Keratinocyte (primary cell): ENCODE data around the gene PLD2. TPM values are rescaled to one million over a fixed set of nuclear protein-coding genes. Genes with fewer than 3 reads are reported as not detected.

Source experiments
- DNase-seq: peaks from one replicate; pipeline ENCODE4 v3.0.0-alpha.2; 2011; ENCODE audit warnings: low read depth, missing footprints, low spot score
- FAIRE-seq: peaks from 2 replicates; lab custom pipeline; 2011; peaks lifted over from hg19 to GRCh38; lab: Jason Lieb, UNC
- H2AFZ ChIP-seq: 2 replicates; pipeline ENCODE4 v1.6.0; 2012; ENCODE audit warnings: low read length, control low read depth, inconsistent platforms; ENCODE audit not compliant: control insufficient read depth
- H3K27ac ChIP-seq: 2 replicates; pipeline ENCODE4 v1.5.1; 2011; ENCODE audit warnings: low read length; ENCODE audit not compliant: control insufficient read depth, insufficient read depth
- H3K27me3 ChIP-seq: 3 replicates; pipeline ENCODE4 v1.6.0; 2011; ENCODE audit warnings: low read length; ENCODE audit not compliant: control insufficient read depth, insufficient read depth; ENCODE audit errors: extremely low read depth
- H3K36me3 ChIP-seq, 2 experiments: 2 replicates in 1 of 2; 3 replicates in 1 of 2; pipeline ENCODE4 v1.5.1; 2011; ENCODE audit warnings: low read length in 2 of 2, mild to moderate bottlenecking in 1 of 2; ENCODE audit not compliant: control insufficient read depth in 2 of 2, insufficient read depth in 2 of 2; ENCODE audit errors: extremely low read depth in 1 of 2
- H3K4me1 ChIP-seq: 3 replicates; pipeline ENCODE4 v1.5.1; 2011; ENCODE audit warnings: low read length; ENCODE audit not compliant: control insufficient read depth, insufficient read depth; ENCODE audit errors: extremely low read depth
- H3K4me2 ChIP-seq: 3 replicates; pipeline ENCODE4 v1.6.0; 2011; ENCODE audit warnings: low read depth, low read length; ENCODE audit not compliant: control insufficient read depth, insufficient read depth; ENCODE audit errors: extremely low read depth
- H3K4me3 ChIP-seq, 3 experiments: fragments of 200-600 bp in 1 of 3; sonication (generic) in 1 of 3; 2 replicates in 2 of 3; 3 replicates in 1 of 3; pipeline ENCODE4 v1.5.1; 2011 to 2016; ENCODE audit warnings: low read length in 3 of 3, mild to moderate bottlenecking in 3 of 3, control low read depth in 2 of 3, inconsistent platforms in 1 of 3, low read depth in 1 of 3, mixed read lengths in 1 of 3, mixed run types in 1 of 3, moderate library complexity in 1 of 3; ENCODE audit not compliant: control insufficient read depth in 2 of 3, insufficient read depth in 2 of 3; ENCODE audit errors: extremely low read depth in 1 of 3
- H3K79me2 ChIP-seq: 2 replicates; pipeline ENCODE4 v1.6.0; 2012; ENCODE audit warnings: low read length; ENCODE audit not compliant: control insufficient read depth, insufficient read depth
- H3K9ac ChIP-seq: 3 replicates; pipeline ENCODE4 v1.6.0; 2011; ENCODE audit warnings: low read length; ENCODE audit not compliant: control insufficient read depth, insufficient read depth; ENCODE audit errors: extremely low read depth
- H3K9me1 ChIP-seq: 3 replicates; pipeline ENCODE4 v1.6.0; 2011; ENCODE audit warnings: low read length; ENCODE audit not compliant: control insufficient read depth, insufficient read depth; ENCODE audit errors: extremely low read depth
- H3K9me3 ChIP-seq: 2 replicates; pipeline ENCODE4 v1.5.1; 2012; ENCODE audit warnings: low read depth, low read length; ENCODE audit not compliant: control insufficient read depth
- H4K20me1 ChIP-seq: 3 replicates; pipeline ENCODE4 v1.6.0; 2011; ENCODE audit warnings: low read length; ENCODE audit not compliant: control insufficient read depth, insufficient read depth; ENCODE audit errors: extremely low read depth
- CTCF ChIP-seq, 3 experiments: IDR thresholded peaks in 1 of 3; conservative IDR thresholded peaks in 1 of 3; optimal IDR thresholded peaks in 1 of 3; 2 replicates in 2 of 3; 3 replicates in 1 of 3; pipeline versions ENCODE3 to v1.5.1; 2011; ENCODE audit warnings: low read length in 3 of 3, mild to moderate bottlenecking in 3 of 3, moderate library complexity in 2 of 3, control low read depth in 1 of 3, inconsistent platforms in 1 of 3; ENCODE audit not compliant: insufficient read depth in 2 of 3; ENCODE audit errors: extremely low read depth in 1 of 3
- EZH2 ChIP-seq: IDR thresholded peaks from one replicate; pipeline ENCODE4 v1.6.1; 2012; ENCODE audit warnings: inconsistent platforms, mild to moderate bottlenecking, low read length, moderate library complexity
- dilution Hi-C: fragments of 300-500 bp; cut with MboI; formaldehyde crosslinking; loops from one replicate; pipeline ENCODE4 v1.7.0; 2020; ENCODE audit warnings: low sequenced_read_pairs; ENCODE audit not compliant: extremely low pct_ligation_motif_present
- polyA plus RNA-seq, 5 experiments: library from polyadenylated mRNA; depleted of rRNA in 3 of 5; stranded (reverse) in 3 of 5; stranded (forward) in 1 of 5; unstranded in 1 of 5; fragments of >200 nt; gene quantifications; 1 replicate in 1 of 5; 2 replicates in 3 of 5; 3 replicates in 1 of 5; pipeline versions ENCODE4 v1.2.1 to v1.2.3, GENCODE V29; 2011 to 2012; ENCODE audit warnings: missing spikeins in 2 of 5, low read depth in 1 of 5, low replicate concordance in 1 of 5

Gene PLD2
- polyA plus RNA-seq, 1 donor (not counting 4 experiments of a cell fraction or from before 2014, with no cell fraction given): 33.3 TPM

GRCh38 chr17:4840893-4841242 is 33.9 kb downstream of the PLD2 start:
- Histone ChIP-seq H3K79me2 (peaks cover 92% of the 10 kb centered on the region), H3K4me1 (peaks cover 28% of the 10 kb centered on the region), H3K27ac (no peak overlapping the region), H4K20me1 (peaks cover 3% of the 10 kb centered on the region), H3K9me1 (peaks cover 11% of the 10 kb centered on the region), H3K4me3 (no peak overlapping the region), H3K36me3 (peaks cover 16 to 31% of the 10 kb centered on the region in 2 experiments), H2AFZ (no peak overlapping the region), H3K9ac (no peak overlapping the region), H3K9me3 (no peaks in the 10 kb centered on the region), H3K27me3 (no peaks in the 10 kb centered on the region), H3K4me2 (no peak overlapping the region)
- TF ChIP-seq EZH2 (no peak), CTCF (optimal IDR thresholded peaks at IDR 0.05 in 1 of 3, IDR thresholded peaks at IDR 0.05 in 1 of 3, conservative IDR thresholded peaks at IDR 0.05 in 1 of 3; ENCODE audit: extremely low read depth in 1 of 3, insufficient read depth in 2 of 3, low read length in 3 of 3) (no peak)
- dilution Hi-C loops: no loop called here
- FAIRE-seq: no peak
- no peak for DNase-seq

- no peak for TF ChIP-seq EZH2
- no peak for TF ChIP-seq CTCF (optimal IDR thresholded peaks at IDR 0.05 in 1 of 3, IDR thresholded peaks at IDR 0.05 in 1 of 3, conservative IDR thresholded peaks at IDR 0.05 in 1 of 3; ENCODE audit: extremely low read depth in 1 of 3, insufficient read depth in 2 of 3, low read length in 3 of 3)
- no peak overlapping the region for H3K4me3 ChIP-seq
- peaks cover 11% of the 10 kb centered on the region for H3K9me1 ChIP-seq
- H3K27ac ChIP-seq: no peak overlapping the region
- H3K4me1 ChIP-seq: peaks cover 29% of the 10 kb centered on the region
- H3K27me3 ChIP-seq: no peaks in the 10 kb centered on the region
- DNase-seq (no peak), FAIRE-seq (no peak)
- no peak overlapping the region for H3K9ac ChIP-seq
- H3K79me2 ChIP-seq: peaks cover 92% of the 10 kb centered on the region
- dilution Hi-C loops: no loop called here
- no peak overlapping the region for H3K4me2 ChIP-seq
- no peak overlapping the region for H2AFZ ChIP-seq
- peaks cover 17 to 31% of the 10 kb centered on the region in 2 experiments for H3K36me3 ChIP-seq
- no peaks in the 10 kb centered on the region for H4K20me1 ChIP-seq
- no peaks in the 10 kb centered on the region for H3K9me3 ChIP-seq
Measured at GRCh38 chr17:4842376-4842775, 35.4 kb downstream of the PLD2 start.
